GM19372 (cell line): ENCODE results near the gene AMN1.

Experiments used
- ATAC-seq: cut with Tn5 transposase; IDR thresholded peaks from one replicate; pipeline ENCODE4 v1.9.1; 2021; ENCODE audit warnings: mild to moderate bottlenecking, low read depth, moderate library complexity; ENCODE audit not compliant: unreplicated experiment

The AMN1 gene

DNA sequence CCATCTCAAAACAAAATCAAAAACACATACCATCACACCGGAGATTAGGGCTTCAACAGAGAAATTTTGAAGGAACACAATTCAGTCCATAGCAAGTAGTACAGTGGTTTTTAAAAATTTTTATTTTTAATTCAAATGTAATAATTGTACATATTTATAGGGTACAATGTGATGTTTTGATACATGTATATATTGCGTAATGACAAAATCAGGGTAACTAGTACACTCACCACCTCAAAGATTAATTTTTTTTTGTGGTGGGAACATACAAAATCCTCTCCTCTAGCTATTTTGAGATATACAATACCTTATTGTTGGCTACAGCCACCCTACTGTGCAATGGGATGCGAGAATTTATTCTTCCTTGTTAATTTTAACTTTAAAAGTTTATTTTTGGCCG is 95.4 kb downstream of the AMN1 start:
- no peak for ATAC-seq

GRCh38 chr12:31631809-31632208 is 97.0 kb downstream of the AMN1 start:
- no peak for ATAC-seq

GRCh38 chr12:31631023-31631724 is 97.6 kb downstream of the AMN1 start:
- ATAC-seq: no peak

DNA sequence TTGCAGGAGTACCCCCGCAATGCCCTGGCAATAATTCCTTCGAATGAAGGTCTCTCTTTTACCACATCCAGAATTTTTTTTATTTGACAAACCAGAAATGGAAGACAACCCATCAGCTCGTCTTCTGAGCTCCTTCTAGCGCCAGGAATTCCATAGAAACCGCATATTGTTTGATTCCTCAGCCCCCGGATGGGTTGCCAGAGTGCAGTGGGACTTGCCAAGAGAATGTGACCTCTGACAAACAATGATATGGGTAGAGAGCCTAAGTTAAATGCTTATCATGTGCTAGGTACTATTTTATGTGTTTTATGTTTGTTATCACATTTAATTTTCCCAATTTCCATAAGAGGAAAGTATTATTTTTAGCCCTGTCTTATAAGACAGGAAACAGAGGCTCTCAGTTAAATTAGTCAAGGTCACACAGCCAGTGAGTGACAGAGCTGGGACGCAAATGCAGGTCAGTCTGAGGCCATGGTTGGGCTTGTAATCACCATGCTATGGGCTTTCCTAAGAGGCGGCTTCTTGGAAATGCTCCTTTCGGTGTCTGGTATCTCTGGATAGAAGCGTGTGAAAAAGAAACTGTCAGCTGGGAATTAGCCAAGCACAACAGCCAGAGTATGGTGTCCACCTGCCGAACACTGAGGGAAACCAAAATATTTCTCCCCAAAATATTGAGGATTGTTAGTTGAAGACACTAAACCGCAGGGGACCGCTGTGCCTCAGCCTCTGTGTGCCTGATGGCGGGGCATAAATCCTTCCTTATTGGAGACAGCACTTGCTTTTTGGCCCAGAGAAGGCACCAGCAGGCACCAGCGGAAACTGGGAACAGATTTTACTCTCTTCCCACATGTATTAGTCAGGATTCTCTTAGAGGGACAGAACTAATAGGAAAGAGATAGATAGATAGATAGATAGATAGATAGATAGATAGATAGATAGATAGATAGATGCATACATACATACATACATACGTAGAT is 98.8 kb downstream of the AMN1 start:
- ATAC-seq: no peak

DNA sequence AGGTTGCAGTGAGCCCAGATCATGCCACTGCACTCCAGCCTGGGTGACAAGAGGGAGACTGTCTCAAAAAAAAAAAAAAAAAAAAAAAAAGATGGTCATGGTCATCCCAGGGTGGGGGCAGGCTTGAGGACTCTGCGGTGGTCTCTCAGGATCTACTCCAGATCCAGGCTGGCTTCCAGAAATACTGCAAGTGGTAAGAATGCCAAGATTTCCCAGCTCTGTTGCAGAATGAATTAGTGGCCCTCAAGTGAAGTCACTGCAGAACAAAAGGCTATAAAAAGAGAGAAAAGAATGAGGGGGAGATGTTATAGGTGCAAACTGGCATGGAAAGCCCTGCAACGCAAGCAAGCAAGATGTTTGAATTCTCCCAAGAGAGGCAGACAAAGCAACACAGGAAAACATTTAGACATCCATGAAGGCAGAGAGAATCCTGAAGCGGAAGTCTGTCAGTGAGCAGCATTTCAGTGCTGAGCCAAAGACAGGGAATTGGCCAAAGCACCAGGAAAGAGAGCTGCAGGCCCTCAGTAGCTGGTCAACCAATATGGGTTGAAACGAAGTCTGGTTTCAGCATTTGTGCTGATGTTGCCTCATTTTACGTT is 101.3 kb downstream of the AMN1 start:
- ATAC-seq: no peak

DNA sequence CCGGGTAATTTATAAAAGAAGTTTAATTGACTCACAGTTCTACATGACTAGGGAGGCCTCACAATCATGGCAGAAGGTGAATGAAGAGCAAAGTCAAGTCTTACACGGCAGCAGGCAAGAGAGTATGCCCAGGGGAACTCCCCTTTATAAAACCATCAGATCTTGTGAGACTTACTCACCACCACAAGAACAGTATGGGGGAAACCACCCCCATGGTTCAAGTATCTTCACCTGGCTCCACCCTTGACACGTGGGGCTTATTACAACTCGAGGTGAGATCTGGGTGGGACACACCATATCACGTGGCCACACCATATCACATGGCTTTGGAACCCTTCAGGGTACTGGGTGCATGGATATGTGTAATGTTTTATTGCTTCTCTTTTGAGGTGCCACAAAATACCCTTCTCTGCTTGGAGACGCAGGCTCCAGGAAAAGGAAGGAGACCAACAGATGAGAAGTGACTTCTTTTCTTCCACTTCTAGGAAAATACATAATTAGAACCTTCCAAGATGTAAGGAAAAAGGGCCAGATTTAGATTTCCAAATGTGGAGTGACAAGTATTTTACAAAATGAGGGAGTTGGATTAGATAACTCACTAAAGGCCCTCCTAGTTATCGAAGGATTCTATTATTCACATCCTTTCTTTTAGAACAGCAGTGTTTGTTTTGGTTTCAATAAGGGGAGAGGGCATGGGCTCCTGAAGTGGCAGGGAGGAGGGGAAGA is 102.4 kb downstream of the AMN1 start:
- ATAC-seq: no peak

DNA sequence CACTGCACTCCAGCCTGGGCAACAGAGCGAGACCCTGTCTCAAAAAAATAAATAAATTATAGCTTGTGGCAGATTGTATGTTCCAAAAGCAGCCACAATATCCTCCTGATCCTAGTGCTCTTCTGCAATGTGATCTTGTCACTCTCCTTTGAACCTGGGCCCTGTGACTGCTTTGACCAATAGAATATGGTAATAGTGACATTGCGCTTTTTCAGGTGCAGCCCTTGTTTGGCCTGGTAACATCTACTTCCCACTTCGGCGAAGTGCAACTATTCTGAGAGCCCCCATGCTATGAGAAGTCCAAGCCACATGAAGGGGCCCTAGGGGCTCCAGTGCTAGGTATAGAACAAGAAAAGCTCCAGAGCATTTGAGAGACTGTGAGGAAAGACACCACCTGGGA is 106.8 kb downstream of the AMN1 start:
- ATAC-seq: no peak
